ENCODE results near the gene CCDC137. TPM values are rescaled to one million over a fixed set of nuclear protein-coding genes. Genes with fewer than 3 reads are reported as not detected.

Gene CCDC137
- total RNA-seq, 4 donors from 2014 or later: 10.9 to 35.7 (median 14.4) TPM

GRCh38 chr17:81694810-81695209 is 28.3 kb downstream of the CCDC137 start:
- no peak overlapping the region for H3K4me3 ChIP-seq
- WGBS, 2 donors: 93% methylated on average over 18 to 19 of the region's 19 CpGs
- H3K27me3 ChIP-seq: no peaks in the 10 kb centered on the region
- TF ChIP-seq POLR2A (IDR thresholded peaks at IDR 0.05): no peak
- TF ChIP-seq EP300 (IDR thresholded peaks at IDR 0.05): no peak
- H3K27ac ChIP-seq: no peak overlapping the region
- H3K4me1 ChIP-seq: no peaks in the 10 kb centered on the region
- H3K36me3 ChIP-seq: peaks cover 10 to 100% (median 33%) of the 10 kb centered on the region in 3 donors
- DNase-seq (ENCODE audit: low spot score in 2 of 2): no peak
- H3K9me3 ChIP-seq: no peaks in the 10 kb centered on the region

GRCh38 chr17:81695211-81695610 is 28.7 kb downstream of the CCDC137 start:
- TF ChIP-seq POLR2A (IDR thresholded peaks at IDR 0.05): no peak
- no peak for TF ChIP-seq CTCF (IDR thresholded peaks at IDR 0.05)
- no peak for TF ChIP-seq EP300 (IDR thresholded peaks at IDR 0.05)
- WGBS, 2 donors: 60 to 85% methylated on average over 4 of the region's 6 CpGs
- H3K4me1 ChIP-seq: no peaks in the 10 kb centered on the region
- H3K9me3 ChIP-seq: no peaks in the 10 kb centered on the region
- H3K27me3 ChIP-seq: no peaks in the 10 kb centered on the region
- no peak for DNase-seq (ENCODE audit: low spot score in 2 of 2)
- H3K36me3 ChIP-seq: peaks cover 10 to 99% (median 33%) of the 10 kb centered on the region in 3 donors
- H3K4me3 ChIP-seq: no peak overlapping the region
- H3K27ac ChIP-seq: no peak overlapping the region

- H3K36me3 ChIP-seq: peaks cover 10 to 99% (median 33%) of the 10 kb centered on the region in 3 donors
- 88 to 90% methylated on average over 15 to 18 of the region's 22 CpGs for WGBS, 2 donors
- no peak for TF ChIP-seq POLR2A (IDR thresholded peaks at IDR 0.05)
- no peak for TF ChIP-seq EP300 (IDR thresholded peaks at IDR 0.05)
- H3K9me3 ChIP-seq: no peaks in the 10 kb centered on the region
- no peaks in the 10 kb centered on the region for H3K27me3 ChIP-seq
- H3K27ac ChIP-seq: no peak overlapping the region
- H3K4me1 ChIP-seq: peaks cover 0 to 5% (median 1%) of the 10 kb centered on the region in 4 donors
- H3K4me3 ChIP-seq: no peak overlapping the region
- no peak for DNase-seq (ENCODE audit: low spot score in 2 of 2)
Observed at GRCh38 chr17:81695801-81696200, 29.3 kb downstream of the CCDC137 start.

- Histone ChIP-seq H3K27ac (no peak overlapping the region), H3K9me3 (no peaks in the 10 kb centered on the region), H3K4me1 (peaks cover 0 to 11% (median 4%) of the 10 kb centered on the region in 4 donors), H3K4me3 (no peak overlapping the region), H3K27me3 (no peaks in the 10 kb centered on the region), H3K36me3 (peaks cover 10 to 99% (median 32%) of the 10 kb centered on the region in 3 donors)
- TF ChIP-seq CTCF (IDR thresholded peaks at IDR 0.05) (no peak), POLR2A (IDR thresholded peaks at IDR 0.05) (no peak), EP300 (IDR thresholded peaks at IDR 0.05) (no peak)
- DNase-seq (ENCODE audit: low spot score in 2 of 2): no peak
- 94 to 96% methylated on average over 29 to 31 of the region's 40 CpGs for WGBS, 2 donors
Observed at GRCh38 chr17:81696218-81696941, 29.8 kb downstream of the CCDC137 start.

- H3K9me3 ChIP-seq: no peaks in the 10 kb centered on the region
- no peaks in the 10 kb centered on the region for H3K27me3 ChIP-seq
- 81 to 83% methylated on average over 21 to 24 of the region's 25 CpGs for WGBS, 2 donors
- TF ChIP-seq POLR2A (IDR thresholded peaks at IDR 0.05): no peak
- TF ChIP-seq EP300 (IDR thresholded peaks at IDR 0.05): no peak
- no peak for TF ChIP-seq CTCF (IDR thresholded peaks at IDR 0.05)
- DNase-seq (ENCODE audit: low spot score in 2 of 2): no peak
- H3K4me3 ChIP-seq: no peak overlapping the region
- peaks cover 10 to 93% (median 24%) of the 10 kb centered on the region in 3 donors for H3K36me3 ChIP-seq
- H3K4me1 ChIP-seq: peaks cover 0 to 22% (median 15%) of the 10 kb centered on the region in 4 donors
- H3K27ac ChIP-seq: no peak overlapping the region
Observed at GRCh38 chr17:81697261-81698044, 30.9 kb downstream of the CCDC137 start.
